NAMALWA (cell line): ENCODE measurements around the gene SCN11A.
A peak's percentile ranks its signal among the peaks of the same experiment; 100 is the strongest.

ENCODE experiments used
- DNase-seq: peaks from one replicate; pipeline ENCODE4 v3.0.0-alpha.2; 2015; ENCODE audit warnings: low spot score

Gene SCN11A

DNA sequence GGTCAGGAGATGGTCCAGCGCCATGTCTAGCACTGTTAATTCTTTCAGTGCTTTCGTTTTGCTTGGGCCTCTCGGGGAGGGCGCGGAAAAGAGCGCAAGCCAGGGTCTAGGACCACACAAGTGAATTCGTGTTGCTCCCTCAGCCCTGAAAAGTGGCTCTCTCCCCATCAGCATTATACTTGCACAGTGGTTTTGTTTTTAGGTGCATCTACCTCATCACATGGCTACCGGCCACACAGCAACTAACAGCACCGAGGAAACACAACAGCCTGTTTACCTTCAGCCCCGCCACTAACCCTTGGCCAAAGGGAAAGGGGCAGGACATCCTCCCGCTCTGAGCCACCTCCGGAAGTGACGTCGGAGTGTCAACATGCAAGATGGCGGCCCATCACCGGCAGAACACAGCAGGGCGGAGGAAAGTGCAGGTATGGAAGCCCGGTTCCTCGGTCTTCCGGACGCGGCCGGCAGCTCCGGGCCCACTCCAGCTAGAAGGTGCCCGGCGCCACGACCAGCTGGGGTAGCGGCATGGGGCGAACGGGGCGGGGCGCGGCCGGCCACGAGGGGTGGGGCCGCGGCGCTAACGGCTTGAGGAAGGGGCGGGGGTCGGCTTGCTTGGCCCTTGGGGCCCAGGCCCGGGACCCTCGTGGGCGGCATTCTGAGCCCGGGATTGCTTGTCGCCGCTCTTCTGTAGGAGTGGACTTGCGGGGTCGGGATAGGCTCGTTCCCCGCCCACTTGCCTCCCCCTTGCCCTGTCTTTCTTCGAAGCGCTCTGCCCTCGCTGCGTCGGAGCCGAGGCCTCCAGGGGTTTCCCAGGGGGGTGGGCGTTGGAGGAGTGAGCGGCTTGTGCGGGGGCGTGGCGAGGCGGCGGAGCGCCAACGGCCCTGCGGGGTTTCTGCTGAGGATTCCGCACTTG is at the start of gene SCN11A, which contains the start of gene WDR48:
SCN11A (minus strand) TSS at position 296 of the 913 bp plus-strand sequence. CDS start 101,582 bp downstream, outside the sequence.
WDR48 (plus strand) TSS at position 368 of the 913 bp plus-strand sequence; CDS start at position 378, 10 bp downstream.
- peak; percentile 97 for DNase-seq

DNA sequence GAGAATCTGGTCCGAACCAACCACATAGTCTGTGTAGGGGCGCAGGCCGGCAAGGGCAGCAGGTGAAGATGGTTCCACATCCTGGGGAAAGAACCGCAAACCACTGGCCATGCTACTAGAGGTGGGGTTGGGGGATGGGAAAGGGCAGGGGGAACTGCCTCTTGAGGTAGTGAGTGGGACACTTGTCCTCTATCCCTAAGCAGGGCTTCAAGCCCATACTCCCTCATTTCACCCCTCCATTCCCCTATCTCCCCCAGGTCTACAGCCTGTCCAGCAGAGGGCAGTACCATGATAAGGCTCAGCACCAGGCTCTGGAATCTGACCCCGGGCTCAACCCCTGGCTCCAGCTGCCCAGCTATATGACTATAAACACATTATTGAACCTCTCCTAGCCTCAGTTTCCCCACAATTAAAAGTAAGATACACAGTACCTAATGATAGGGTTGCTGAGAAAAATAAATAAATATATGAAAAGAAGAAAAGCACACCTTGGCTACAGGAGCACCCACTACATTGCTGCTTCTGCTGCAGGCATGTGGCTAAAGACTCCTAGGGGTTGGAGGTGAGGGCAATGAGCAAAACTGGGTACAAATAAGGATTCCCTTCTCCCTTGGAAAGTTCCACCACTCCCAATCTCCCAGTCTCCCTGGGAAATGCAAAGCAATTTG is 49.4 kb upstream of the SCN11A start:
- DNase-seq, result peak; percentile 76

DNA sequence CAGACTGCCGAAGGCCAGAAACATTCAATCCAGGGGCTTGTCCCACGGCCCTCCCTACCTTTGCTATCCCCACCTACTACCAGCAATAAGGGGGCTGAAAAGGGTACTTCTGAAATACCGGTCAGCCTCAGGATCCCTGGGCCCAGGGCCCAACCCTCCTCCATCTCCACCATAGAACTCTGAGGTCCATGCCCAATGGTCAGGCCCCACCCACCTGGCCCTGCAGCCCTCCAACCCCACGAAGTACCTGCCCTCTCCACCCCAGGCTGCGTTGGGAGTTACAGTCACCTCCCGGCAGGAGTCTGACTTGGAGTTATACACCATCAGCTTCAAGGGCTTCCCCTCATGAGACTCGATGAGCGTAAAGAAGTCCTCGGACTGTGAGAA is 48.7 kb upstream of the SCN11A start:
- DNase-seq, result no peak

DNA sequence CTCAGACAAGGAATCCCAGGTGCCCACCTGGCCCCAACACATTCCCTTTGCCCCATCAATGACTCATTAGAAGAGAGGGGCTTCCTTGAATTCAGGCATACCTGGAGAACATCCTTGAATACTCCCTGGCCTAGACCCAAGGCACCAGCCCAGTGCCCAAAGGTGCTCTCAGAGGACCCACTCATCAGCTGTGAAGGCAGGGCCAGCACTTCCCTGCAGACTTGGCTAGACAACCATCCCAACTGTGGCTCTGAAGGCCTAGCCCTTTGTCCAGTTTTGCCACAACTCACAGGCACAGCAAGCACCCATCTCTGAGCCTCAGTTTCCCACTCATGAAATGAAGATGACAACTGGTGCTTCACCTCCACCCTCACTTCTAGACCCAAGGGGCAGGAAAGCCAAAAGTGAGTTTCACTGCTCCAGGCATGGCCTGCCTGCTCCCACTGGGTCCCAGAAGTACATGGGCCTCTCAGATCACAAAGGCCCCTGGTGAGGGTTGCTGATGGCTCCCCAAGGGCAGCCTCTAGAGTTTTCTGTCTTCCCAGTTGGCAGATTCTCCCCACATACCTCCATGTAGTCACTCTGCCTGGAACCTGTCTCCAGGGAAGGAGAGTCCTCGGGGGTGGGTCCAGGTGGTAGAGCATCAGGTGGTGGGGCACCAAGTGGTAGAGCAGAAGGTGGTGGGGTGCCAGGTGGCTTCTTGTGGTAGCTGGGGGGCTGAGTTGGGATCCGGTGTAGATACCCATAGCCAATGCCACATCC is 48.2 kb upstream of the SCN11A start:
- DNase-seq, result no peak

DNA sequence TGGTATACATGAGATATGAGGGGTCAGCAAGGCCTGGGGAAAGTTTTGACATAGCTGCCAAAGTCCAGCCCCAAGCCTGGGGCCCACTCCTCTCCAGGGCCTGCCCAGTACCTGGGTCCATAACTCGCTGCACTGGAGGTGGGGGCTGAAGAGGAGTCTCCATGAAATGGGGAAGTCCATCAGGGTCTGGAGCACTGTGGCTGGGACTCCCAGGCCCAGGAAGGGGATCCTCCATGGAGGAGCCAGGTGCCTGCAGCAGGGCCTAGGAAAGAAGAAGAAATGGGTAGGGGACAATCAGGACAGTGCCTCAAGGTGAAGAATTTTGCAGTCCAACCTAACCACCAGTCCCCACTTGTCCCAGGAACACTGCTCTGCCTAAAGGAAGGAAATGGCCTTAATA is 47.5 kb upstream of the SCN11A start:
- DNase-seq, result no peak

DNA sequence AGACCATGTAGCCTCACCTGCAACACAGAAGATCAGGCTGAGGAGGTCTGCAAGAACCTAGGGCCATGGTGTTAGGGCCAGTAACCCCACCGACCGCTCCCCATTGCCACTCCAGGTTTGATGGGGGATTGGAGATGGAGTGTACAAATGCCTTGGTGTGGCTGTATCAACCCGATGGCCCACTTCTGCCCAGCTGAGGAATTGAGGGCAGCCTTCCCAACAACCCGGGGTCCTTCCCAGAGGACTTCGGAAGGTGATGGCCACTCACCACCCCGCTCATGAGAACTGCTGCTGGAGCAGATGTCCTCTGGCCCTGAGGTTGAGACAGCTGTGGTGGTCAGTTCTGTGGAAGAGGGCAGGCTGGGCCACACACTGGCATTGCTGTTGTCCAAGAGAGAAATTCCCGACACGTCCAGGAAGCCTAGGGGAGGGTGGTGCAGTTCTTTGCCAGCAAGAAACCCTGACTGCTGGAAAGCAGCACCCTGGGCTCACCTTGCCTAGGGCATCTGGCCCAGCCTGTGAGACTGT is 46.8 kb upstream of the SCN11A start:
- DNase-seq, result no peak

DNA sequence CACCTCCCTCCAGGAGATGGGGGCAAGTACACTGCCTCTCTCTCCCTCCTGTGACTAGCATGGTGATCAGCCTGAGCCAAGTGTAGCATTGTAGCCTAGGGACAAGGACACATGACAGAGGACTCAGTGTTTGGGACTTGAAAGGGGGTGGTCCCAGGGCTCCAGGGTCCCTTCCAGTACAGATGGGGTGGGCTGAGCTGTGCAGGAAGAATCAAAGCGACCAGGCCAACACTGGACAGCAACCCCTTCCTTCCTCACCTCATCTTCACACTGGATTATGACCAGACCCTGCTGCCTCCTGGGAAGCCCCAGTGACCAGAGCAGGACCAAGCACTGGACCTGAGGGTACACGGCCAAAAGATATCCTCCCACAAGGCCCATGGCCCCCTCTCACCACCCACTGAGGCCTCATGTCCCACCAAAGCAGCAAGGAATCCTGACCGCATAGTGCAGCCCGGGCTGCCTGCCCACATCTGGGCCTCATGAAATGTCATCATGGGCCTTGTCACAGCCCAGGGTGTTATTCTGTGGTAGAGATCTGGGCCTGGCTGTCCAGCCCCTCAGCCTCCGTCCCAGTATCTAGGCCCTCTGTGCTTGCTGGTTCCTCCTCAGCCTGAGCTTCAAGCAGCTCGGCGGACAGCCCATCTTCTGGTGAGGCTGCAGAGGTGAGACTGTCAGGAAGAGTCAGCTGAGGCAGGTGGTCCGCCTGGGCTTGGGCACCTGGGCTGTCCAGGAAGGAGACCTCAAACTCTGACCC is 46.1 kb upstream of the SCN11A start:
- DNase-seq, result no peak

DNA sequence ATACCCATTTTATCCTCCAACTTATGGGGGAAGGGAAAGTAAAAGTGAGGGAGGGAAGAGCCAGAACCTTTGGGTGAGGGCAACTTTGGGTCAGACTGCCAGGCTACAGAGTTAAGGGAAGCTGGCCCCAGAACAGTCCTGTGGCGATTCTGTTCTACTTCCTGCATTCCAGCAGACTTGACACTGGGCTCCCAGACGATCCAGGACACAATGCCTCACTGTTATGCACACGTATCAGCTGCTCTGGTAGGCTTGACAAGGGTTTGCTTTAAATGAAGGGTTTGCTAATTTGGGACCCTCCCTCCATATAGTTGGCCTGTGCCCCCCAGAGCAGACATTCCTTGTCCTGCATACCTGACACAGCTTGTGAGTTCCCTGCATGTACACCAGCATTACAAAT is 45.0 kb upstream of the SCN11A start:
- no peak for DNase-seq

DNA sequence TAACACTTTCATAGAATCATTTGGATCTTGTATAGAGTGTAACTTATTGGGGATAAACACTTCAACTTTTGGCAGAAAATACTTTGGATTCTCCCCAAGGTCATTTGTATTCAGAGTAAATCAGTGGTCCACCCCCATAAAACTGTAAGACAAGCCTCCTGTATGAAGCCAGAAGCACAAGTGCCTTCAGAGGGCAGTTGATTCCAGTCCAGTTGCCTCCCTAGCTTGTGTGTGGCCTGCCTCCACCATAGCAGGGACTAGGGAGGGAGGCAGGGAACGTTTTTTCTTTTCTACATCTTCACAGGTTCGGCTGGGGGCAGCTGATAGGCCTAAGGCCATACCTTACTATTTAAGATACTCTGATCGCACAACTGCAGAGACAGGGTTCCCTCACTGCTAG is 44.0 kb upstream of the SCN11A start:
- no peak for DNase-seq

DNA sequence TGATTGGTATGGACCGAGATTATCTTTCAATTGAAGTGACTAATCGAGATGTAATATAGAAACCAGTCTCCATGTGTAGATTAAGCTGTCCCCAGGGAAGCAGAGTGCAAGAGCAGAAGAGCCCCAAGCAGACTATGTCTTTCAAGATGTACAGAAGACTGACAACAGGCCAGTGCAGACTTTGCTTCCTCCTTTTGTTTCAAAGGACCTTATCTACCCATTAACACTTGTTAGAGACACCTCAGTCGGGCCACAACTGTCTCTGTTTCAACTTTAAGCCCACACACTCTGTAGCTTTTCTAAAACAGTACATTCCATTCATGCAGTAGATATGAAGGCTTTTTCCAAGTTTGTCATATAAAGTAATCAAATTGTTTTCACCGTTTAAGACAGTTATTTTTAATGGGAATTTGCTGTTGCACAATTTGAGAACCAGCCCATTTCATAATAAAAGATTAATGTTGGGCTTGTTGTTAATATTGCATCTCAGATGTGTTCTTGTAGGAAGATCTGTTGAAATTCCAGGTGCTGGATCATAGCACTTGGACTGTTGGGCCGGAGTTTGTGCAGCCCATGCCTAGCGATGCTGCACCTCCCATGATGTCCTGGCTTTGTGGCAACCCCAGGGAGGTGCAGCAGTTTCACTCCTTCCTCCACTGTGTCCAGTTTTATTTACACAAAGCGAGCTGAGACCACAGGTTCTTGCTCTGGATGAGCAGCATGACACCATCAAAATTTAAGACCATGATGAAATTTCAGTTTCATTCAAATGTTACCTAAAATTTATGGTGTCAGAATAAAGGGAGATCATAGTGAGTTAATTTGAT is 43.3 kb upstream of the SCN11A start:
- no peak for DNase-seq

DNA sequence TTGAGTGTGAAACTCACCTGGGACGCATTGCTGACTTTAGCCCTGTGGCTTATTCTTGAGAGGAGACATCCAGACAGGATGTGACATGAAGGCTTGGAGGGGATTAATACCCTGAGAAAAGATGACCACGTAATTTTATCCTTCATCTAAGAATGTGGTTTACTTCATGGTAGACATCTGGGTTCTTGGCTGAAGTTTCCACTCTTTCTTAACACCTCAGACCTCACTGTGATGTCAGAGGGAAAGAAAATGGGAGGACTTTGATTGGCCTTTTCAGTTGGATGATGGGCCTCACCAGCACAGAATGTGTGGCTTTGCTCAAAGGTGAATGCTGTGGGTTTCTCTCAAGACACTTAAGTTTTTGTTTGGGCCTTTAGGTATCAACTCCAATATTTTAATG is 39.2 kb upstream of the SCN11A start:
- no peak for DNase-seq

DNA sequence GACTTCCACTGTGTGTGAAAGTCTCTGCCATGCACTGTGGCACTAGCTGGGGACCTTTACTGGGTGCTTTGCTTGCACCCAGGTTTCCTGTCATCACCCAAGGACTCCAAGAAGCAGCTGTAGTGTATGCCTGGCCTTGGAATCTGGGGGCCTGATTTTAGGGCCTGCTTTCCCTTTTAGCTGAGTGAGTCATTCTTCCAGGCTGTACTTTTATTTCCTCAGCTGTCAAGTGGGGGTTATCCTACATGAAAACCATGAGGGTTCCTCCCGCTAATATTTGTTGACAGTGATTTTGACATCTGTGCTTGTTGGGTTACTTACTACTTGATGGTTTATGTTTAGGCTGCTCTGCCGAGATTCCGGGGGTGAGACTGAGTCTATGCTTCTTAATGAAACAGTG is 37.1 kb upstream of the SCN11A start:
- no peak for DNase-seq

DNA sequence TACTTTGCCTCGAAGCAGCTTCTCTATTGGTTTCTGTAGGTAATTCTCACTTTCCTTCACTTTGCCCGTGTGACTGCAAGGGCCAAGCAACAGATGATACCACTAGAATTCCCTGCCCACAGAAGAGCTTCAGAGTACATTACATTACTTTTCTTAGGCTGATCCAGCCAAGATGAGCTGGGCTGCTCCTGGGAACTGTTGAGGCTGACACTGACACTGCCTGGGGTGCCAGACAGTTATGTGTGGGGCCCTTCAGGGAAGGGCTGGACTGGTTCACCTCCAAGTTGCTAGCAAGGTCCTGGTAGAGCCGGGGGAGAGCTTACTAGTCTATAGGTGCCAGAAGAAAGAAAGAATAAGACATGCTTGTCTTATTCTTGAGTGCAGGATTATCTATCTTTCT is 36.7 kb upstream of the SCN11A start:
- DNase-seq, result no peak

DNA sequence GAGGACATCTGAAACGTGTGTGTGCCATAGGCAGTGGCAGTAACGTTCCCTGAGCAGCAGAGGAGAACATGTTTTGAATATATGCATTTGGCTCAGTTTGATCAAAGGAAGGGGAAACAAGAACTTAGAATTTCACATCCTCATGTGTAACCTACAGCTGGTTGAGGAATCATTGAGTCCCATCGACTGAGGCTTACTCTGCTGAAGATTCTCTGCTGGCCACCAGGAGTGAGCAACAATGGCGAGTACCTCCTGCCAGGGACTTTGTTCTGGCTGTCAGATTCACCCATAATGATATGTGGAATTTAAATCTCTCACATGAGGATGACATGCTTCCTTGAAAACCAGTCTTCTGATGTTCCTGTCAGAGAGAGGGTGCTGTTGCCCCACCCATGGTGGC is 34.4 kb upstream of the SCN11A start:
- peak; percentile 80 for DNase-seq

DNA sequence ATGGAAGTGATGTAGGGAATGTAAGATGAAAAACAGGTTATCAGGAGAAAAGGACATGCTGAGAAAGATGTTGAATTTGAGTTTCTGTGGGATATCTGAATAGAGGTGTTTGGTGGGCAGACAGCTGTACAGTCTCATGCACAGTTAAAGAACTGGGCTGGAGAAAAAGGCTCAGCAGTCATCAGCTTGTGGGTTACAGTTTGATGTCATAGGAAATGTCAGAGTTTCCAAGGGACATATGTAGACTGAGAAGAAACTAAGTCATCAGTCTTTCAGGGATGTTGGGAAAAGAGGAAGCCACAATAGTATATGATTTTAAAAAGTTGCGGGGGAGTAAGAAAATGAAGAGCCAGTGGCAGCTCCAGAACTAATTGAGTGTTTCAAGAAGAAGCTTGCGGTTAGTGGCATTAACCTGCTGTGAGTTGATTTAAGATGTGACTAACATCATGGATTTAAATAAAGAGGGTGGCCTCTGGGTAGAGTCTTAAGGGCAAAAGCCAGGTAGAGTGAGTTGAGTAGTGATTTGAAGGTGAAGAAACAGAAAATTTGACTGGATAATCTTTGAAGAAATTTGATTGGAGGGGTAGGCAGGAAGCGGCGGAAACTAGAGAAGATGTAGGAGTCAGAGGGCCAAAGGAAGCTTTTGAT is 31.0 kb upstream of the SCN11A start:
- no peak for DNase-seq

DNA sequence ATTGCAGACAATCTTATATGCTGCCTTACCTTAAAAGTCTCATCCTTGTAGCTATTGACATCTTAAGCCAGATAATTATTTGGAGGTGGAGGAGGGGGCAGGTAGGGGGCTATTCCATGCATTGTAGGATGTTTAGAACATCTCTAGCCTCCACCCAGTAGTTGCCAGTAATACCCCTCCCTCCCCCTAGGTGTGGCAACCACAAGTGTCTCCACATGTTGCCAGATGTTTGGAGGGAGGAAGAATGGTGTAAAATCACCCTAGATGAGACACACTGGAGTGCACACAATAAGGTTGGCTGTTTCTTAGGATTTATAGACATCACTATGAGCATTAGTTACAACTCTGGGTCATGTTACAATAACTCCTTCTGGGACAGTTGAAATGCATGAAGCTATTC is 28.3 kb upstream of the SCN11A start:
- DNase-seq, result no peak

DNA sequence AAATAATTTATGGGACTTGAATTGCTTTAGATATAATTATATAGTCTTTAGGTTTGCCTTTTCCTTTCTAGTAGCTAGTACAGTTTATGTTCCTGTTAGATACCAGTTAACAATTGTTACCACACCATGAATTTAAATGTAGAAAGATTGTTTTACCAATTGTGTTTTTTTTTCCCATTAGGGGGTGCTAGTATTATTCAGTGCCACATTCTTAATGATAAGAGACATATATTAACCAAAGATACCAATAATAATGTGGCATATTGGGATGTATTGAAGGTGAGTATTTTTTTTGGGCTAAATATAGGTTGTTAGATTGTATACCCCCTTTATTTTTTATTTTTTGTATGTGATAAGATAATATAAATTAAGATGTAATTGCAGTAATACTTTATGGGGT is 27.8 kb upstream of the SCN11A start:
- peak; percentile 20 for DNase-seq

DNA sequence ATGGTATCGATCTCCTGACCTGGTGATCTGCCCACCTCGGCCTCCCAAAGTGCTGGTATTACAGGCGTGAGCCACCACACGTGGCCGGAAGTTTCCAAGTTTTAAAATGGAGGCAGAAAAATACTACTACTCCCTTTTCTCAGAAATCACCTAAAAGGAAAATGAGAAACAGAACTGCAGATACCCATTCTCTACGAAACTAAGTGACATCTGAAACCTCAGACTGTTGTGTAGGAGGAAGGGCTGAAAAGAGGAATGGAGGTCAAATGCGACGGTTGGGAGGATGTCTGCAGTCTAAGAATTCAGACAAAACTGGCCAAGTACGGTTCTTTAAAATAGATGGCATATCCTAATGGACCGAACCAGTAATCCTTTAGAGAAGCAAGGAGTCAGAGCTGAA is 24.2 kb upstream of the SCN11A start:
- DNase-seq, result no peak

DNA sequence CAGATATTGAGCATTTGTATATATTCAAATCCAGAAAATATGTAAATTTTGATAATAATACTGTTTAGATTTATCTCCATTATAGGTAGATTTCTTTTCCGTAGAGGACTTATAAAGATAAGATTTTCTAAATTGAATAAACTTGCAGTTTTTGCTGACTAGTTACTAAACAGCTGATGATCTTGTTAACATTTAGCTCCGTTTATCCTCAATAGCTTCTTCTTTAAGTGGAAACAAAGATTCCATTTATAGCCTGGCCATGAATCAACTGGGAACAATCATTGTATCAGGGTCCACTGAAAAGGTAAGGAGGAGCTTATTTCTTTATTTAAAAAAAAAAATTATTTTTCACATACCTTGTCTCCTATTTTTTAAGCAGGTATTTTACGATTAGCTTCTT is 16.8 kb upstream of the SCN11A start:
- DNase-seq, result no peak

DNA sequence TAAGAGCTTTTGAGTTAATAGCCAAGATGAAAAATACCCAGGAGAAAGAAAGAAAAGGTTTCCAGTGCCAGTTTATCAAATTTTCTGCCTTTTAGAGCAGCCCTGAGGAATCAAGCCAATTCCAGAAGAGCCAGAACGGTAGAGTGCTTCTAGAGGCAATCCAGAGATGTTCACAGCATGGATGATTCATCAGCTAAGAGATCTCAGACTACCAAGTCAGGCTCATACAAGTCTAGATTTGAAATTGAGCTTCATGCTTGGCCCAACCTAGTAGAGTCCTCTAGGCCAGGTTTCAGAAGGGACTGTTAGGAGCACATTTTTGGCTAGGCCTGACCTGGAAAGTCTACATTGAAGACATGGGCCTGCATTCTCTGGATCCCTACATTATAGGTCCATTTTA is 15.5 kb upstream of the SCN11A start:
- no peak for DNase-seq
